ENCODE results near the gene DOK1.
A peak's percentile ranks its signal among the peaks of the same experiment; 100 is the strongest.

The DOK1 gene

GRCh38 chr2:74533464-74533863 is 21.1 kb upstream of the DOK1 start:
- H4K20me1 ChIP-seq: peaks cover 26% of the 10 kb centered on the region
- no peak for TF ChIP-seq Cebpa-rat (IDR thresholded peaks at IDR 0.05)
- no peaks in the 10 kb centered on the region for H3K9me3 ChIP-seq
- peaks cover 27% of the 10 kb centered on the region for H3K4me1 ChIP-seq
- no peak overlapping the region for H3K9ac ChIP-seq
- no peak overlapping the region for H3K27ac ChIP-seq
- H3K36me3 ChIP-seq: peaks cover 26% of the 10 kb centered on the region
- H3K4me3 ChIP-seq: no peak overlapping the region
- H3K27me3 ChIP-seq: no peaks in the 10 kb centered on the region
- H3K4me2 ChIP-seq: no peak overlapping the region

- Histone ChIP-seq H4K20me1 (peaks cover 20% of the 10 kb centered on the region; the same call in 1 of the 2 replicates), H3K4me3 (no peak overlapping the region), H3K27ac (no peak overlapping the region), H3K4me1 (peaks cover 29% of the 10 kb centered on the region), H3K4me2 (no peak overlapping the region), H3K9ac (no peak overlapping the region), H3K27me3 (no peaks in the 10 kb centered on the region), H3K36me3 (peaks cover 26% of the 10 kb centered on the region), H3K9me3 (no peaks in the 10 kb centered on the region)
- TF ChIP-seq Cebpa-rat (IDR thresholded peaks at IDR 0.05): no peak
Observed at GRCh38 chr2:74534411-74534810, 20.1 kb upstream of the DOK1 start.

- Histone ChIP-seq H3K36me3 (peaks cover 26% of the 10 kb centered on the region), H3K4me1 (peaks cover 29% of the 10 kb centered on the region), H3K27me3 (no peaks in the 10 kb centered on the region)
Observed at GRCh38 chr2:74535440-74535965, 19.0 kb upstream of the DOK1 start.

GRCh38 chr2:74536166-74536950 is 18.2 kb upstream of the DOK1 start:
- Histone ChIP-seq H3K36me3 (peaks cover 26% of the 10 kb centered on the region), H3K4me3 (no peak overlapping the region), H3K27ac (no peak overlapping the region), H3K4me1 (peaks cover 21% of the 10 kb centered on the region), H4K20me1 (peaks cover 14% of the 10 kb centered on the region; the same call in 1 of the 2 replicates), H3K4me2 (no peak overlapping the region), H3K27me3 (no peaks in the 10 kb centered on the region), H3K9me3 (no peaks in the 10 kb centered on the region), H3K9ac (no peak overlapping the region)
- TF ChIP-seq Cebpa-rat (IDR thresholded peaks at IDR 0.05): no peak

More at GRCh38 chr2:74535440-74535965, 19.0 kb upstream of the DOK1 start:
- Histone ChIP-seq H4K20me1 (peaks cover 20% of the 10 kb centered on the region; the same call in 1 of the 2 replicates), H3K9me3 (no peaks in the 10 kb centered on the region), H3K4me3 (no peak overlapping the region), H3K27ac (no peak overlapping the region), H3K4me2 (no peak overlapping the region), H3K9ac (no peak overlapping the region)
- TF ChIP-seq Cebpa-rat (IDR thresholded peaks at IDR 0.05): no peak

- no peaks in the 10 kb centered on the region for H3K9me3 ChIP-seq
- no peaks in the 10 kb centered on the region for H3K27me3 ChIP-seq
- TF ChIP-seq Cebpa-rat (IDR thresholded peaks at IDR 0.05): no peak
- H3K4me1 ChIP-seq: peaks cover 13% of the 10 kb centered on the region
- H3K4me2 ChIP-seq: no peak overlapping the region
- no peak overlapping the region for H3K9ac ChIP-seq
- no peak overlapping the region for H3K27ac ChIP-seq
- H3K36me3 ChIP-seq: peaks cover 26% of the 10 kb centered on the region
- no peak overlapping the region for H3K4me3 ChIP-seq
- H4K20me1 ChIP-seq: peaks cover 6% of the 10 kb centered on the region; the same call in 1 of the 2 replicates
Observed at GRCh38 chr2:74537140-74537539, 17.4 kb upstream of the DOK1 start.

- 0 out of 2 replicates have a peak, but pooled peaks have one; percentile 36 for TF ChIP-seq Cebpa-rat (IDR thresholded peaks at IDR 0.05)
- Histone ChIP-seq H4K20me1 (no peaks in the 10 kb centered on the region), H3K4me3 (no peak overlapping the region), H3K4me1 (peaks cover 7% of the 10 kb centered on the region), H3K9ac (no peak overlapping the region), H3K27ac (no peak overlapping the region), H3K27me3 (no peaks in the 10 kb centered on the region), H3K36me3 (peaks cover 10% of the 10 kb centered on the region), H3K4me2 (peak overlapping the region; percentile 45), H3K9me3 (no peaks in the 10 kb centered on the region)
Observed at GRCh38 chr2:74538881-74539339, 15.6 kb upstream of the DOK1 start.

GRCh38 chr2:74540291-74540690 is 14.2 kb upstream of the DOK1 start:
- no peak overlapping the region for H3K27ac ChIP-seq
- no peak for TF ChIP-seq Cebpa-rat (IDR thresholded peaks at IDR 0.05)
- no peak overlapping the region for H3K4me2 ChIP-seq
- no peaks in the 10 kb centered on the region for H4K20me1 ChIP-seq
- peaks cover 7% of the 10 kb centered on the region for H3K4me1 ChIP-seq
- no peaks in the 10 kb centered on the region for H3K36me3 ChIP-seq
- peaks cover 2% of the 10 kb centered on the region; the same call in 1 of the 2 replicates for H3K27me3 ChIP-seq
- no peak overlapping the region for H3K9ac ChIP-seq
- no peak overlapping the region for H3K4me3 ChIP-seq
- no peaks in the 10 kb centered on the region for H3K9me3 ChIP-seq

GRCh38 chr2:74542978-74543377 is 11.5 kb upstream of the DOK1 start:
- Histone ChIP-seq H3K9ac (no peak overlapping the region), H3K9me3 (no peaks in the 10 kb centered on the region), H4K20me1 (no peaks in the 10 kb centered on the region), H3K4me2 (no peak overlapping the region), H3K27me3 (peaks cover 29% of the 10 kb centered on the region), H3K36me3 (no peaks in the 10 kb centered on the region), H3K4me1 (peaks cover 7% of the 10 kb centered on the region), H3K27ac (no peak overlapping the region), H3K4me3 (no peak overlapping the region)
- TF ChIP-seq Cebpa-rat (IDR thresholded peaks at IDR 0.05): no peak

GRCh38 chr2:74544634-74545033 is 9.9 kb upstream of the DOK1 start:
- H3K4me1 ChIP-seq: no peaks in the 10 kb centered on the region
- TF ChIP-seq Cebpa-rat (IDR thresholded peaks at IDR 0.05): no peak
- H3K9ac ChIP-seq: no peak overlapping the region
- no peak overlapping the region for H3K4me2 ChIP-seq
- H3K4me3 ChIP-seq: no peak overlapping the region
- H3K27ac ChIP-seq: no peak overlapping the region
- peaks cover 15% of the 10 kb centered on the region for H3K9me3 ChIP-seq
- H3K27me3 ChIP-seq: peaks cover 45% of the 10 kb centered on the region
- H4K20me1 ChIP-seq: no peaks in the 10 kb centered on the region
- H3K36me3 ChIP-seq: peaks cover 8% of the 10 kb centered on the region; the same call in 1 of the 2 replicates

- Histone ChIP-seq H4K20me1 (no peaks in the 10 kb centered on the region), H3K27ac (no peak overlapping the region), H3K9ac (no peak overlapping the region), H3K9me3 (peaks cover 20% of the 10 kb centered on the region), H3K36me3 (peaks cover 8% of the 10 kb centered on the region; the same call in 1 of the 2 replicates), H3K4me2 (no peak overlapping the region), H3K27me3 (peaks cover 59% of the 10 kb centered on the region), H3K4me3 (no peak overlapping the region), H3K4me1 (no peaks in the 10 kb centered on the region)
- TF ChIP-seq Cebpa-rat (IDR thresholded peaks at IDR 0.05): no peak
Observed at GRCh38 chr2:74546004-74546403, 8.5 kb upstream of the DOK1 start.
